GM19468 (cell line): ENCODE results near the gene IGFBPL1.

ENCODE experiments used
- ATAC-seq: cut with Tn5 transposase; IDR thresholded peaks from one replicate; pipeline ENCODE4 v1.9.1; 2021; ENCODE audit warnings: mild to moderate bottlenecking, moderate library complexity, moderate number of reproducible peaks; ENCODE audit not compliant: unreplicated experiment; ENCODE audit errors: extremely low read depth

IGFBPL1 gene, protein sequence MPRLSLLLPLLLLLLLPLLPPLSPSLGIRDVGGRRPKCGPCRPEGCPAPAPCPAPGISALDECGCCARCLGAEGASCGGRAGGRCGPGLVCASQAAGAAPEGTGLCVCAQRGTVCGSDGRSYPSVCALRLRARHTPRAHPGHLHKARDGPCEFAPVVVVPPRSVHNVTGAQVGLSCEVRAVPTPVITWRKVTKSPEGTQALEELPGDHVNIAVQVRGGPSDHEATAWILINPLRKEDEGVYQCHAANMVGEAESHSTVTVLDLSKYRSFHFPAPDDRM

DNA sequence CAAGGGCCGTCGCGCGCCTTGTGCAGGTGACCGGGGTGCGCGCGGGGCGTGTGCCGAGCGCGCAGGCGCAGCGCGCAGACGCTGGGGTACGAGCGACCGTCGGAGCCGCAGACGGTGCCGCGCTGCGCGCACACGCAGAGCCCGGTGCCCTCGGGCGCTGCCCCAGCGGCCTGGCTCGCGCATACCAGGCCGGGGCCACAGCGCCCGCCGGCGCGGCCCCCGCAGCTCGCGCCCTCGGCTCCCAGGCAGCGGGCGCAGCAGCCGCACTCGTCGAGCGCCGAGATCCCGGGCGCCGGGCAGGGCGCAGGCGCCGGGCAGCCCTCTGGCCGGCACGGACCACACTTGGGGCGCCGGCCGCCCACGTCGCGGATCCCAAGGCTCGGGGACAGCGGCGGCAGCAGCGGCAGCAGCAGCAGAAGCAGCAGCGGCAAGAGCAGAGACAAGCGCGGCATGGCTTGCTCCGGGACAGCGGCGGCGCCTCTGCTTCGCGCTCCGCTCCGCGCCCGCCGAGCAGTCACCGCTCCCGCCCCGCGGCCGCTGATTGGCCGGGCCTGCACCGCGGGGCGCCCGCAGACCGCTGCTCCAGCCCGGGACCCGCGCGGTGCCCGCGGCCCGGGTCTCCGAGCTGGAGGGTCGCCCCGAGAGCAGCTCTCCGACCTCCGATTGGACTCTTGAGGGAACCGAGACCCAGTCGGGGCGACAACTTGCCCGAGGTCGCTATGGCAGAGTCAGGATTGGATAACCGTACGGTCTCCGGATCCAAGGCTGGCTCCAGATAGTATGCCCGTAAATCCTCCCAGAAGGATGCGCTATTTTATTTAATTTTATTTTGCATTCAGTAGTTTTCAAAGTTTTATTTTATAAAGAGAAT is at the start of gene IGFBPL1:
IGFBPL1 (minus strand) TSS at position 482 of the 871 bp plus-strand sequence; CDS start at position 452, 30 bp downstream.
- ATAC-seq = no peak

DNA sequence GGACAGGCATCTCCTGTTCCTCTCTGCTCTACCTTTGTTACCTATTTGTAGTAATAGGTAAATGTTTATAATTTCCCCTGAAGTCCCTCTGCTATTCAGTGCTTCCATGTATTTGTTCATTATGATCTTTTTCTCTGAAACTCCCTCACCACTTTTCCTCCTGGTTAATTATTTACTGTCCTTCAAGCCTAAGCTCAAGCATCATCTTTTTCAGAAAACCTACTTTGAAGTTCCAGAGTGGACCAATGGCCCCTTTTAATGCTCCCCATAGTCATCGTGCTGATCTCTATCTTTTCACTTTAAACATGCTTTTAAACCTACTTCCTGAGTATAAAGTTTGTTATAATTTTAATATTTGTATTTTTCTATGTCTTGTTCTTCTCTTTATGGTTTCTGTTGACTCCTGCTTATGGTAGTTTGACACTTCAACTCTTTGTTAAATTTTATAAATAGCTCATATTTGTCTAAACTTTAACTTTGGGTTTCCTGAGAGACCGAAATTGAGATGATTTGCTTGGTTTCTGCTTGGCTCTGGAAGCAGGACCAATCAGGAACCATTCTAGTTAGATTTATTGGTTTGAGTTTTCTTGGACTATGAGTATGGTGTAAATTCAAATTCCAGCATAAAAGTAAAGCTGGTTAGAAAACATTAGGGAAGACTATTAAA is 48.5 kb upstream of the IGFBPL1 start:
- ATAC-seq = peak; percentile 28

- ATAC-seq = no peak
These were observed 43.1 kb upstream of the IGFBPL1 start for GRCh38 chr9:38467404-38467803.

DNA sequence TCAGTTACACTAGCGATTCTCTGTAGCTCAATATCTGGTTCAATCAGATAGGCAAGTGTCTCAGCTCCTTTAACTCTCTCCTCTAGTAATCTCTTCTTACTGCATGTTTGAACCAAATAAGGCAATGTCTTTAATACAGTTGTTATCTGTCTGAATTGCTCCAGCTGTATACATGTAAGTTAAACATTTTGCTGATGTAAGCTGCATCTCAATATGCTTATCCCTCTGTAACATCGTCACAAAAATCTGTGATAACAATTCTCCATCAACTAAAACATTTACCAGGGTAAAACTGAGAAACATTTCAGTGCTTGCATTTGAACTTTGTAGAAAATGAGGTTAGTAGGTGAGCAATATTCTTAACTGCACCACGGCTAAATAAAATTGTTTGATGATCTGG is 29.6 kb upstream of the IGFBPL1 start:
- ATAC-seq = no peak

GRCh38 chr9:38451162-38451561 is 26.9 kb upstream of the IGFBPL1 start:
- ATAC-seq = no peak

GRCh38 chr9:38447703-38448102 is 23.4 kb upstream of the IGFBPL1 start:
- no peak for ATAC-seq

GRCh38 chr9:38445154-38446043 is 21.1 kb upstream of the IGFBPL1 start:
- ATAC-seq = peak; percentile 62

- ATAC-seq = no peak
These were observed 19.3 kb upstream of the IGFBPL1 start for GRCh38 chr9:38443597-38443996.

DNA sequence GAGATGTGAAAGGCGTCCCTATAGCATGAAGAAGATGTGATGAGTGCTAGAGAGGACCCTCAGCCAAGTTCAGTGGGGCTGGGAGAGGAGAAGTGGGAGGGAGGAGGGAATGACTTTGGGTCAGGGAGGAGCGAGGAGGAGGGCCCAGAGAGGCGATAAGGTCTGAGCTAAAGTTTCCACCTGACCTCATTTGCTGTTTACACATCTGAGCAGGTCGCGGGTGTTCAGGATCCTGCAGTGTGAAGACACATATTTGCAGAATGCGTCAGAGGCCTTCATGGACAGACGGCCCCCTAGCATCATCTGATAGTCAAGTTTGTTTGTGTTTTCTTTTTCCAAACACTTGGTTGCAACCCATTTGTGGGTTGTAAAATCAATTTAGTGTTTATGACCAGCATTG is 18.9 kb upstream of the IGFBPL1 start:
- no peak for ATAC-seq

DNA sequence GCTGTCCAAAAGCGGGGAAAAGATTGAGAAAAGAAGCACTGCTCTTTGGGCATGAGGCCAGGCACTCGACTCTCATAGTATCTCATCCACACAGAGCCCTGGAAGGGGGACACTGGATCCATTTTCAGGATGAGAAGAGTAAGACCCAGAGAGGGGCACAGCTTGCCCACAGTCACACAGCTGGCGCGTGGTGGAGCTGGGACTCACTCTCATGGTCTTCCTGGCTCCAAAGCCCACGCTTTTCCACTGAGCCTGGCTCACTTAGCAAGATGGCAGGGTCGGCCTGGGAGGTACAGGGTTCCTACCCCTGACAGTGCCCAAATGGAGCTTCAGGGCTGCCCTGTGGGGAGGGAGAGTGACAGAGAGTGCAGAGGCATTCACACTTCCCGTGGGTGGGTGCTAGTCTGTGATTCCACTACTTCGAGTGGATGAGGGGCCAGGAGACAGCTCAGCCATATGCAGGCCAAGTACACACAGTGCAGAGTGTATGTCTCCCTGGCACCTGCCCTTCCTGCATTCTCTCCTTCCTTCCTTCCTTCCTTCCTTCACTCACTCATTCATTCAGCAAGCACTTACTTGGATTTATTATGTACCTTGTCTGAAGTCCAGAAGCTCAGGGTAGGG is 18.3 kb upstream of the IGFBPL1 start:
- no peak for ATAC-seq

DNA sequence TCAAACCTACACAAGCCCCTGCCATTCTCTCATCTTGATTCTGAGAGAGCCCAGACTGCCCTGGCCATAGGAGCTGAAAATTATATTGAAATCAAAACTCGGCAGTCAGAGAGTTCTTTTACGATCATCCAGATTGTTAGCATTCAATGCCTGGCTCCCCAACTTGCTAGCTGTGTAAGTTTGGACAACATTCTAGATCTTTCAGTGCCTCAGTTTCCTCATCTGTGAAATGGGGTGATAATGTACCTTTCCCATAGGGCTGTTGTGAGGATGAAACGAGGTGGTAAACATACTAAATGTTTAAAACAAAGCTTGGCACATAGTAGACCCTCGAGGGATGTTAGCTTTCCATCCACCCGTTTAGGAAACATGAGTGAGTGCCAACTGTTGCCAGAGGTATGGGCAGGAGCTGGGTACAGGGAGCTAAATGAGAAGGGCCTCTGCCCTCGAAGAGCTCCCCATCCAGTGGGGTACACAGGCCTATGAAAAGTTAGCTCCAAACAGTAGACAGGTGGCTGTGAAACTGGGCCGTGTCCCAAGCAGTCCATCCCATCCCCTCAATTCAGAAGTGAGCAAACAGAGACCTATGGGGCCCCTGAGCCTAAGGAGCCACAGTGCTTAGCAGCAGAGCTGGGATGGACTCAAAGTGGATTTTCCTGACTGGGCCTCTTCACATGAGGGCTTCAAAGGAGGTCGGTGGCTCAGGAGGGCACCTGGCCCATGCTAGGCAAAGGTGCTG is 17.3 kb upstream of the IGFBPL1 start:
- ATAC-seq = no peak

GRCh38 chr9:38440516-38440915 is 16.3 kb upstream of the IGFBPL1 start:
- ATAC-seq = no peak

DNA sequence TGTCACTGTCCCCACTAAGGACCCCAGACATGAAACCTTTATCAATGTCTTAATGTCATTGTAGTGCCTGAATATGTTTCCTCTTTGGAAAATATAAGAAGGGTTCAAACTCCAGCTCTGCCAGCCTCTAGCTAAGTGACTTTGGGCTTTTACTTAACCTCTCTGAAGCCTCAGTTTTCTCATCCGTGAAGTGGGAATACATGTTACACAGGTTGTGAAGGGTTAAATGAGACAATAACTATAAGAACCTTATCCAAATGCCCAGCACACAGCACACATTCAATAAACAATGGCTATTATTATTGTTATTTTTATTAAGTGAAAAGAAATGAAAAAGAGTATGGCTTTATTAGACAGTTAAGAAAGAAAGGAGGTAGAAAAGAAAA is 15.7 kb upstream of the IGFBPL1 start:
- no peak for ATAC-seq

GRCh38 chr9:38439291-38439915 is 15.1 kb upstream of the IGFBPL1 start:
- no peak for ATAC-seq

- ATAC-seq = no peak
These were observed 13.1 kb upstream of the IGFBPL1 start for GRCh38 chr9:38437193-38437823.

- ATAC-seq = no peak
These were observed 12.5 kb upstream of the IGFBPL1 start for GRCh38 chr9:38436708-38437107.

DNA sequence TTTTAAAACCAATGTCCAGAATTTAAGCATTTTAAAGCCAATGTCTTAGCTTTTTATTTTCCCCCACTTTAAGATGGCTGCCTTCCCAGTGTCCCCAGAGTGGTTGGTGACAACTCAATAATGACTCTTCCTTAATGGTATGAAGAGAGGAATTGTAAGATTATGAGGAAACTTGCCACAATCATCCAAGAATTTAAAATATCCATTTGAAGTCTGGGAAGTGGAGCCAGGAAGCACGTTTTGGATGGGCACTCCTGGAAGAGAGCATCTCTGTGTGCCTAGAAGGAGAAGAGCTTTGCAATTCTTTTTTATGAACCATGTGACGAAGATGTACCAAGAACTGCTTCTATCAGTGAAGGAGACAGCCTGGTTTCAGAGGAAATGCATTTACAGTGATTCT is 11.3 kb upstream of the IGFBPL1 start:
- no peak for ATAC-seq

- ATAC-seq = no peak
These were observed 10.6 kb upstream of the IGFBPL1 start for GRCh38 chr9:38434853-38435252.
